SK-N-SH (cell line): ENCODE data around the gene SH3PXD2B. TPM values are rescaled to one million over a fixed set of nuclear protein-coding genes. Genes with fewer than 3 reads are reported as not detected.

Source experiments
- CTCF ChIA-PET: fragments of 300-600, 350-600 bp; formaldehyde crosslinking; extraction: SDS; loops from one replicate; lab custom pipeline; 2021; lab: Yijun Ruan, JAX
- POLR2A ChIA-PET: fragments of 350-600 bp; sonication (Branson Sonifier 250); formaldehyde crosslinking; extraction: SDS; loops from one replicate; lab custom pipeline; 2020; ENCODE audit warnings: antibody characterized with exemption, inconsistent platforms; lab: Yijun Ruan, JAX
- DNase-seq: peaks from one replicate; pipeline ENCODE4 v3.0.0; 2012
- H2AFZ ChIP-seq: fragments of 200-600 bp; sonication (generic); 2 replicates; pipeline ENCODE4 v1.8.1; 2016; ENCODE audit warnings: antibody characterized with exemption, mild to moderate bottlenecking, low read depth
- H3F3A ChIP-seq: fragments of 200-600 bp; sonication (generic); replicated peaks from 2 replicates; pipeline ENCODE3; 2016; ENCODE audit warnings: antibody characterized with exemption, mild to moderate bottlenecking; ENCODE audit not compliant: insufficient read depth
- H3K27ac ChIP-seq, 2 experiments: fragments of 200-500 bp in 1 of 2; fragments of 200-600 bp in 1 of 2; sonication (Bioruptor generic) in 1 of 2; sonication (generic), shearing (Covaris generic) in 1 of 2; 2 replicates each; pipeline versions ENCODE4 v1.5.1 to v1.6.1; 2014 to 2016; ENCODE audit warnings: low read depth in 2 of 2, inconsistent platforms in 1 of 2, low read length in 1 of 2, mild to moderate bottlenecking in 1 of 2, mixed read lengths in 1 of 2
- H3K27me3 ChIP-seq: fragments of 200-600 bp; sonication (generic), shearing (Covaris generic); 2 replicates; pipeline ENCODE4 v1.6.1; 2016; ENCODE audit warnings: mixed run types; ENCODE audit not compliant: insufficient read depth
- H3K36me3 ChIP-seq, 2 experiments: fragments of 200-500 bp in 1 of 2; fragments of 200-600 bp in 1 of 2; sonication (Bioruptor generic) in 1 of 2; sonication (generic) in 1 of 2; replicated peaks in 1 of 2; 2 replicates each; pipeline versions ENCODE3 to v1.5.1; 2014 to 2016; ENCODE audit warnings: low read length in 1 of 2, mild to moderate bottlenecking in 1 of 2; ENCODE audit not compliant: insufficient read depth in 2 of 2, control insufficient read depth in 1 of 2
- H3K4me1 ChIP-seq, 2 experiments: fragments of 200-500 bp in 1 of 2; fragments of 200-600 bp in 1 of 2; sonication (Bioruptor generic) in 1 of 2; sonication (generic), shearing (Covaris generic) in 1 of 2; 2 replicates each; pipeline versions ENCODE4 v1.5.1 to v1.6.1; 2014 to 2016; ENCODE audit warnings: low read depth in 1 of 2, low read length in 1 of 2, mixed run types in 1 of 2; ENCODE audit not compliant: insufficient read depth in 2 of 2, control insufficient read depth in 1 of 2
- H3K4me2 ChIP-seq: fragments of 200-600 bp; sonication (generic), shearing (Covaris generic); 2 replicates; pipeline ENCODE4 v1.6.1; 2017; ENCODE audit warnings: mixed run types
- H3K4me3 ChIP-seq, 2 experiments: fragments of 200-500 bp in 1 of 2; fragments of 200-600 bp in 1 of 2; sonication (Bioruptor generic) in 1 of 2; sonication (generic), shearing (Covaris generic) in 1 of 2; 2 replicates each; pipeline versions ENCODE4 v1.5.1 to v1.8.1; 2014 to 2016; ENCODE audit warnings: low read depth in 2 of 2, inconsistent platforms in 1 of 2, low read length in 1 of 2, mild to moderate bottlenecking in 1 of 2, mixed read lengths in 1 of 2, moderate library complexity in 1 of 2
- H3K79me2 ChIP-seq: fragments of 200-600 bp; sonication (generic); 2 replicates; pipeline ENCODE4 v1.8.1; 2017; ENCODE audit warnings: mild to moderate bottlenecking; ENCODE audit not compliant: insufficient read depth
- H3K9ac ChIP-seq: fragments of 200-600 bp; sonication (generic); 2 replicates; pipeline ENCODE4 v1.6.1; 2017; ENCODE audit warnings: mixed run types
- H3K9me2 ChIP-seq: fragments of 200-600 bp; sonication (generic); 2 replicates; pipeline ENCODE4 v1.6.1; 2017; ENCODE audit warnings: mixed run types
- H3K9me3 ChIP-seq: fragments of 200-600 bp; sonication (generic); 2 replicates; pipeline ENCODE4 v1.6.1; 2017; ENCODE audit warnings: mixed run types, mild to moderate bottlenecking, moderate library complexity
- H4K20me1 ChIP-seq: fragments of 200-600 bp; sonication (generic); 2 replicates; pipeline ENCODE4 v1.6.1; 2017; ENCODE audit warnings: mild to moderate bottlenecking, mixed run types; ENCODE audit not compliant: insufficient read depth
- CHD2 ChIP-seq: fragments of 150-350 bp; IDR thresholded peaks from 2 replicates; pipeline ENCODE4 v1.6.1; 2018; ENCODE audit warnings: low read length; ENCODE audit not compliant: partially characterized antibody
- ELF1 ChIP-seq: IDR thresholded peaks from 2 replicates; pipeline ENCODE4 v1.4.0; 2012
- EP300 ChIP-seq, 2 experiments: IDR thresholded peaks; 2 replicates each; pipeline versions ENCODE4 v1.4.0 to v1.6.1; 2012; ENCODE audit warnings: borderline replicate concordance in 1 of 2, low read depth in 1 of 2, low read length in 1 of 2
- POLR2AphosphoS5 ChIP-seq: IDR thresholded peaks from 2 replicates; pipeline ENCODE4 v1.6.1; 2012; ENCODE audit warnings: low read depth, low read length
- RAD21 ChIP-seq: IDR thresholded peaks from 2 replicates; pipeline ENCODE4 v1.6.1; 2012; ENCODE audit warnings: mild to moderate bottlenecking, low read length
- RXRA ChIP-seq: IDR thresholded peaks from 2 replicates; pipeline ENCODE4 v1.4.0; 2012; ENCODE audit warnings: low read depth, mild to moderate bottlenecking, borderline replicate concordance
- SMC3 ChIP-seq: IDR thresholded peaks from 2 replicates; pipeline ENCODE4 v1.6.1; 2012; ENCODE audit warnings: low read depth, low read length, improper control_type of control experiment
- TCF12 ChIP-seq: IDR thresholded peaks from 2 replicates; pipeline ENCODE4 v1.4.0; 2012
- WGBS: methylation state at CpG from one replicate; pipeline ENCODE4 v1.1.6; 2017; ENCODE audit warnings: low lambda C conversion rate; 5-methylcytosine and 5-hydroxymethylcytosine counted together
- polyA plus RNA-seq, 3 experiments: library from polyadenylated mRNA; depleted of rRNA; stranded (reverse); fragments of >200 nt; gene quantifications; 2 replicates each; pipeline ENCODE4 v1.2.3, GENCODE V29; 2012
- TF ChIP-seq, protein P1 (sequence below): fragments of 150-350 bp; IDR thresholded peaks from 2 replicates; pipeline ENCODE4 v1.6.1; 2016; ENCODE audit warnings: mild to moderate bottlenecking, low read depth, low read length
- TF ChIP-seq, protein P2 (sequence below): fragments of 150-350 bp; IDR thresholded peaks from 2 replicates; pipeline ENCODE4 v1.6.1; 2017; ENCODE audit warnings: antibody characterized with exemption, low read length, low read depth, borderline replicate concordance
- TF ChIP-seq, protein P3 (sequence below): fragments of 200-600 bp; sonication (generic); IDR thresholded peaks from 2 replicates; pipeline ENCODE4 v1.6.1; 2017; ENCODE audit warnings: antibody characterized with exemption, mild to moderate bottlenecking, moderate library complexity
- TF ChIP-seq, protein P4 (sequence below): IDR thresholded peaks from 2 replicates; pipeline ENCODE4 v1.6.1; 2012; ENCODE audit warnings: mild to moderate bottlenecking, low read depth, low read length, moderate library complexity
- TF ChIP-seq, protein P5 (sequence below): IDR thresholded peaks from 2 replicates; pipeline ENCODE4 v1.4.0; 2012; ENCODE audit warnings: low read depth, borderline replicate concordance

Gene SH3PXD2B
- polyA plus RNA-seq, 1 of the 3 experiments (the other 2 are of a cell fraction): 15.0 TPM

DNA sequence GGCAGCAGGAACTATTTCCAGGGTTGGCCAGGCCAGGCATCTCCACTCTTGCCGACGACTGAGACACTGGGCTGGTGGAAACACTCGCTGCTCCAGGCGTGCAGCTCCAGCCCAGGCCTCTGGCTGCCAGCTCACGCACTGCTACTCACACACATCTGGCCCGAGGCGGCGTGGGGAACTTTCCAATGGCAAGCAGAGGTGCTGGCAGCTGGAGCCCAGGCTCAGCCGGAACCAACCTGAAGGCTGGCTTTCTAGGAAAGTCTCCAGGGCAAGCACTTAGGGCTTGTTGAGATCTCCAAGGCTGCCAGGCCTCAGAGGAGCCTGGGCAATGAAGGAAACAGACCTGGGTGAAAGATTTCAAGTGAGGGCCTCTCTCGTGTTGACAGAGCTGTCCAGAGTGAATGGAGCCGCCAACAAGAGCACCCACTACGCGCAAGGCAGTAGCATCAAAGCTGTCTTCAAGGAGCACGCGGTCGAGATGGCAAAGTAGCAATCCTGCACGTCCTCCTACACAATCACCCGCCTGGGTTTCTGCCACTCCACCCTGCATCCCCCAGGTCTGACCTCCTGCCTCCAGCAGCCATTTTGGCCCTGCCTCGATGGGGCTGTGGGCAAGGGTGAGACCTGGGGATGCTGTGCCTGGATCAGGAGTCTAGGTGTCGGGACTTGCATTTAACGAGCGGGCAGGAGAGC lies 14.4 kb downstream of the SH3PXD2B start:
- Histone ChIP-seq H3K79me2 (peaks cover 100% of the 10 kb centered on the region), H2AFZ (no peak overlapping the region), H3K36me3 (no peaks in the 10 kb centered on the region), H3K9ac (no peak overlapping the region), H3F3A (peaks cover 8% of the 10 kb centered on the region), H3K9me3 (no peaks in the 10 kb centered on the region), H3K27me3 (no peaks in the 10 kb centered on the region), H4K20me1 (peaks cover 100% of the 10 kb centered on the region), H3K4me2 (no peak overlapping the region), H3K4me1 (peaks cover 33 to 49% of the 10 kb centered on the region in 2 experiments; a peak in 3 of 4 replicates), H3K9me2 (no peaks in the 10 kb centered on the region), H3K27ac (no peak overlapping the region), H3K4me3 (no peak overlapping the region)
- WGBS: 89% methylated on average over 8 of the region's 22 CpGs
- POLR2A ChIA-PET: interaction anchor here (1.5 kb wide), 1 partner anchor 21 kb away, joined by 3 read pairs; no protein-coding TSS in a partner anchor
- TF ChIP-seq TCF12 (no peak), ELF1 (no peak), RAD21 (no peak), SMC3 (no peak), POLR2AphosphoS5 (no peak), EP300 (IDR thresholded peaks at IDR 0.05; ENCODE audit: borderline replicate concordance in 1 of 2, low read depth in 1 of 2, low read length in 1 of 2) (no peak), CHD2 (no peak), RXRA (no peak)
- TF ChIP-seq, protein P1, sequence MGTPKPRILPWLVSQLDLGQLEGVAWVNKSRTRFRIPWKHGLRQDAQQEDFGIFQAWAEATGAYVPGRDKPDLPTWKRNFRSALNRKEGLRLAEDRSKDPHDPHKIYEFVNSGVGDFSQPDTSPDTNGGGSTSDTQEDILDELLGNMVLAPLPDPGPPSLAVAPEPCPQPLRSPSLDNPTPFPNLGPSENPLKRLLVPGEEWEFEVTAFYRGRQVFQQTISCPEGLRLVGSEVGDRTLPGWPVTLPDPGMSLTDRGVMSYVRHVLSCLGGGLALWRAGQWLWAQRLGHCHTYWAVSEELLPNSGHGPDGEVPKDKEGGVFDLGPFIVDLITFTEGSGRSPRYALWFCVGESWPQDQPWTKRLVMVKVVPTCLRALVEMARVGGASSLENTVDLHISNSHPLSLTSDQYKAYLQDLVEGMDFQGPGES: no peak
- TF ChIP-seq, protein P2, sequence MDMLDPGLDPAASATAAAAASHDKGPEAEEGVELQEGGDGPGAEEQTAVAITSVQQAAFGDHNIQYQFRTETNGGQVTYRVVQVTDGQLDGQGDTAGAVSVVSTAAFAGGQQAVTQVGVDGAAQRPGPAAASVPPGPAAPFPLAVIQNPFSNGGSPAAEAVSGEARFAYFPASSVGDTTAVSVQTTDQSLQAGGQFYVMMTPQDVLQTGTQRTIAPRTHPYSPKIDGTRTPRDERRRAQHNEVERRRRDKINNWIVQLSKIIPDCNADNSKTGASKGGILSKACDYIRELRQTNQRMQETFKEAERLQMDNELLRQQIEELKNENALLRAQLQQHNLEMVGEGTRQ: no peak
- TF ChIP-seq, protein P3, sequence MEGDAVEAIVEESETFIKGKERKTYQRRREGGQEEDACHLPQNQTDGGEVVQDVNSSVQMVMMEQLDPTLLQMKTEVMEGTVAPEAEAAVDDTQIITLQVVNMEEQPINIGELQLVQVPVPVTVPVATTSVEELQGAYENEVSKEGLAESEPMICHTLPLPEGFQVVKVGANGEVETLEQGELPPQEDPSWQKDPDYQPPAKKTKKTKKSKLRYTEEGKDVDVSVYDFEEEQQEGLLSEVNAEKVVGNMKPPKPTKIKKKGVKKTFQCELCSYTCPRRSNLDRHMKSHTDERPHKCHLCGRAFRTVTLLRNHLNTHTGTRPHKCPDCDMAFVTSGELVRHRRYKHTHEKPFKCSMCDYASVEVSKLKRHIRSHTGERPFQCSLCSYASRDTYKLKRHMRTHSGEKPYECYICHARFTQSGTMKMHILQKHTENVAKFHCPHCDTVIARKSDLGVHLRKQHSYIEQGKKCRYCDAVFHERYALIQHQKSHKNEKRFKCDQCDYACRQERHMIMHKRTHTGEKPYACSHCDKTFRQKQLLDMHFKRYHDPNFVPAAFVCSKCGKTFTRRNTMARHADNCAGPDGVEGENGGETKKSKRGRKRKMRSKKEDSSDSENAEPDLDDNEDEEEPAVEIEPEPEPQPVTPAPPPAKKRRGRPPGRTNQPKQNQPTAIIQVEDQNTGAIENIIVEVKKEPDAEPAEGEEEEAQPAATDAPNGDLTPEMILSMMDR: no peak
- TF ChIP-seq, protein P4, sequence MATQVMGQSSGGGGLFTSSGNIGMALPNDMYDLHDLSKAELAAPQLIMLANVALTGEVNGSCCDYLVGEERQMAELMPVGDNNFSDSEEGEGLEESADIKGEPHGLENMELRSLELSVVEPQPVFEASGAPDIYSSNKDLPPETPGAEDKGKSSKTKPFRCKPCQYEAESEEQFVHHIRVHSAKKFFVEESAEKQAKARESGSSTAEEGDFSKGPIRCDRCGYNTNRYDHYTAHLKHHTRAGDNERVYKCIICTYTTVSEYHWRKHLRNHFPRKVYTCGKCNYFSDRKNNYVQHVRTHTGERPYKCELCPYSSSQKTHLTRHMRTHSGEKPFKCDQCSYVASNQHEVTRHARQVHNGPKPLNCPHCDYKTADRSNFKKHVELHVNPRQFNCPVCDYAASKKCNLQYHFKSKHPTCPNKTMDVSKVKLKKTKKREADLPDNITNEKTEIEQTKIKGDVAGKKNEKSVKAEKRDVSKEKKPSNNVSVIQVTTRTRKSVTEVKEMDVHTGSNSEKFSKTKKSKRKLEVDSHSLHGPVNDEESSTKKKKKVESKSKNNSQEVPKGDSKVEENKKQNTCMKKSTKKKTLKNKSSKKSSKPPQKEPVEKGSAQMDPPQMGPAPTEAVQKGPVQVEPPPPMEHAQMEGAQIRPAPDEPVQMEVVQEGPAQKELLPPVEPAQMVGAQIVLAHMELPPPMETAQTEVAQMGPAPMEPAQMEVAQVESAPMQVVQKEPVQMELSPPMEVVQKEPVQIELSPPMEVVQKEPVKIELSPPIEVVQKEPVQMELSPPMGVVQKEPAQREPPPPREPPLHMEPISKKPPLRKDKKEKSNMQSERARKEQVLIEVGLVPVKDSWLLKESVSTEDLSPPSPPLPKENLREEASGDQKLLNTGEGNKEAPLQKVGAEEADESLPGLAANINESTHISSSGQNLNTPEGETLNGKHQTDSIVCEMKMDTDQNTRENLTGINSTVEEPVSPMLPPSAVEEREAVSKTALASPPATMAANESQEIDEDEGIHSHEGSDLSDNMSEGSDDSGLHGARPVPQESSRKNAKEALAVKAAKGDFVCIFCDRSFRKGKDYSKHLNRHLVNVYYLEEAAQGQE: no peak
- TF ChIP-seq, protein P5, sequence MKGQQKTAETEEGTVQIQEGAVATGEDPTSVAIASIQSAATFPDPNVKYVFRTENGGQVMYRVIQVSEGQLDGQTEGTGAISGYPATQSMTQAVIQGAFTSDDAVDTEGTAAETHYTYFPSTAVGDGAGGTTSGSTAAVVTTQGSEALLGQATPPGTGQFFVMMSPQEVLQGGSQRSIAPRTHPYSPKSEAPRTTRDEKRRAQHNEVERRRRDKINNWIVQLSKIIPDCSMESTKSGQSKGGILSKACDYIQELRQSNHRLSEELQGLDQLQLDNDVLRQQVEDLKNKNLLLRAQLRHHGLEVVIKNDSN: no peak
- no peak for DNase-seq
- CTCF ChIA-PET: interaction anchor here (0.6 to 5.9 kb wide), 4 partner anchors 11 to 257 kb away, joined by 3 to 91 read pairs (median 4); no protein-coding TSS in a partner anchor
